Heart right ventricle (tissue), 16 donors: ENCODE measurements around the gene MGST2. TPM values are rescaled to one million over a fixed set of nuclear protein-coding genes. Genes with fewer than 3 reads are reported as not detected.

ENCODE experiments used
- ATAC-seq, 8 donors: fragments of 200-7000 bp; cut with Tn5 transposase; one replicate each; pipeline ENCODE4 v1.9.1; 2020; ENCODE audit warnings: mild to moderate bottlenecking in 8 of 8, moderate library complexity in 8 of 8, moderate number of reproducible peaks in 1 of 8
- DNase-seq, 2 donors: peaks; one replicate each; pipeline ENCODE4 v3.0.0-alpha.2; 2020
- H3K27ac ChIP-seq, 10 donors: fragments of 200-600 bp; sonication (generic) in 2 of 10; one replicate each; pipeline versions ENCODE4 v1.5.0 to v1.8.0; 2020 to 2022; ENCODE audit warnings: mild to moderate bottlenecking in 3 of 10
- H3K27me3 ChIP-seq, 7 donors: fragments of 200-600 bp; one replicate each; pipeline ENCODE4 v1.8.0; 2021 to 2022; ENCODE audit warnings: mild to moderate bottlenecking in 2 of 7
- H3K36me3 ChIP-seq, 9 donors: fragments of 200-600 bp; sonication (generic) in 1 of 9; one replicate each; pipeline versions ENCODE4 v1.5.0 to v1.8.0; 2020 to 2022; ENCODE audit warnings: mild to moderate bottlenecking in 2 of 9
- H3K4me1 ChIP-seq, 9 donors: fragments of 200-600 bp; sonication (generic) in 1 of 9; one replicate each; pipeline versions ENCODE4 v1.5.0 to v1.8.0; 2020 to 2022; ENCODE audit warnings: mild to moderate bottlenecking in 4 of 9
- H3K4me3 ChIP-seq, 10 donors: fragments of 200-600 bp; sonication (generic) in 2 of 10; one replicate each; pipeline versions ENCODE4 v1.5.0 to v1.8.0; 2020 to 2022; ENCODE audit warnings: mild to moderate bottlenecking in 7 of 10, moderate library complexity in 2 of 10
- H3K9me3 ChIP-seq, 11 donors: fragments of 200-600 bp in 10 of 11; sonication (generic) in 2 of 11; one replicate each; pipeline versions ENCODE4 v1.5.0 to v1.8.0; 2013 to 2022; ENCODE audit warnings: mild to moderate bottlenecking in 2 of 11, control low read depth in 1 of 11, moderate library complexity in 1 of 11
- WGBS, 2 donors: extraction: QIAGEN DNeasy Blood & Tissue Kit; methylation state at CpG; one replicate each; pipeline ENCODE4 v1.1.7; 2013; ENCODE audit warnings: inconsistent platforms in 1 of 2; 5-methylcytosine and 5-hydroxymethylcytosine counted together
- intact Hi-C, 10 donors: fragments of 100-400 bp; cut with DNase I; formaldehyde crosslinking; loops; one replicate each; pipeline versions ENCODE4 v1.11.1 to v1.14.2; 2022
- polyA plus RNA-seq, 2 donors: library from polyadenylated mRNA; stranded (reverse); fragments of 200-250 nt; gene quantifications; one replicate each; pipeline ENCODE4 v1.2.3, GENCODE V29; 2013
- total RNA-seq, 10 donors: library from RNA; stranded (reverse); fragmentation: NEBNext Ultra II Directional in 3 of 10; extraction: Animal tissue kit (Norgen Biotek cat#: 25700) in 3 of 10; gene quantifications; one replicate each; pipeline versions ENCODE4 v1.2.1 to v1.2.4, GENCODE V29; 2021 to 2023
- TF ChIP-seq, protein P1 (sequence below), 9 donors: fragments of 200-600 bp; sonication (generic) in 2 of 9; IDR thresholded peaks; one replicate each; pipeline versions ENCODE4 v1.5.0 to v1.8.0; 2021 to 2022; ENCODE audit warnings: antibody characterized with exemption in 9 of 9, mild to moderate bottlenecking in 5 of 9, moderate library complexity in 1 of 9
- donor health status: Arrhythmogenic right ventricular cardiomyopathy.
- donor health status: ischemic (EF 13 %, LVEDD 7.1; RV severe dilation, severe dysfunction).
- donor health status: healthy with polysubstance abuse.
- donor health status: DM: no; HTN: yes; CAD: no.
- donor health status: DM: no; HTN: no; CAD: no.
- donor health status: ischemic (EF 25% LVEDD 6.9; RV normal size, moderate dysfunction).
- donor health status: ischemic (EF 25% LVEDD 5.7; RV mildly dilated, moderate dysfunction).
- donor health status: healthy.
- donor health status: DM: yes; HTN: yes; CAD: no.
- donor health status: Ischemic cardiomyopathy.
- donor health status: ischemic (EF 35%, LVEDD 5.7; RV mildly dilated, moderate dysfunction).
- donor health status: nonischemic (EF 11% LVEDD 7.7; RV severe dilation, severe dysfunction).
- donor health status: DM: yes; HTN: yes; CAD: no.
- donor health status: PGD.
- donor health status: ischemic (EF 29% LVEDD 5.4; RV normal size, mild dysfunction).
- donor health status: nonischemic (EF 23%, LVEDD 6.1; RV moderate dilation, normal function).

The MGST2 gene
- total and polyA plus RNA-seq, 12 donors: 97.6 to 203 (median 107) TPM

DNA sequence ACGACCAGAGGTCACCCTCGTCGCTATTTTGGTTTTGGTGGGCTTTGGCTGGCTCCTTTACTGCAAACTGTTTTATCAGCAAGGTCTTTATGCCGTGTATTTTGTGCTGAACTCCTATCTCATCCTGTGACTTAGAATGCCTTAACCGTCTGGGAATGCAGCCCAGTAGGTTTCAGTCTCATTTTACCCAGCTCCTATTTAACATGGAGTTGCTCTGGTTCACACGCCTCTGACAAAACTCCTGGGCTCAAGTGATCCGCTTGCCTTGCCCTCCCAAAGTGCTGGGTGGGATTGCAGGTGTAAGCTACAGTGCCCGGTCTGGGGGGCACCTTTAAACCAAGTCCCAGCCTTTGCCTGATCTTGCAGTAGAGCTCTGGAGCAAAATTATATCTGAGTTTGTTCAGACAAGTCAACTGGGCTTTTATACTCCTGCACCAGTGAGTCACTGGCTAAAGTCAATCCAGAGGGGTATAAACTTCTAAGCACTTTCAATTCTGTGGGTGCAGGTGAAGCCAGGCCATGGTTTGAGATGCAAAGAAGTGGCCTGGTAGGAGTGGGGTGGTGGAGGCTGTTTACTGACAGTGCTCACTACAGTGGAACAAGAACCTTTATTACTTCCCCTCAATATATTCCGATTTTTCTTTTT lies 50.2 kb downstream of the MGST2 start:
- DNase-seq (no peak), ATAC-seq (peak in 2 of 8 donors; percentile 36 to 39)
- Histone ChIP-seq H3K27me3 (no peaks in the 10 kb centered on the region), H3K9me3 (no peaks in the 10 kb centered on the region), H3K4me1 (peaks cover 0 to 49% (median 25%) of the 10 kb centered on the region in 9 donors), H3K27ac (peak overlapping the region in 8 of 10 donors; percentile 16 to 67 (median 56)), H3K36me3 (peaks cover 0 to 49% (median 8%) of the 10 kb centered on the region in 9 donors), H3K4me3 (no peak overlapping the region)
- TF ChIP-seq, protein P1, sequence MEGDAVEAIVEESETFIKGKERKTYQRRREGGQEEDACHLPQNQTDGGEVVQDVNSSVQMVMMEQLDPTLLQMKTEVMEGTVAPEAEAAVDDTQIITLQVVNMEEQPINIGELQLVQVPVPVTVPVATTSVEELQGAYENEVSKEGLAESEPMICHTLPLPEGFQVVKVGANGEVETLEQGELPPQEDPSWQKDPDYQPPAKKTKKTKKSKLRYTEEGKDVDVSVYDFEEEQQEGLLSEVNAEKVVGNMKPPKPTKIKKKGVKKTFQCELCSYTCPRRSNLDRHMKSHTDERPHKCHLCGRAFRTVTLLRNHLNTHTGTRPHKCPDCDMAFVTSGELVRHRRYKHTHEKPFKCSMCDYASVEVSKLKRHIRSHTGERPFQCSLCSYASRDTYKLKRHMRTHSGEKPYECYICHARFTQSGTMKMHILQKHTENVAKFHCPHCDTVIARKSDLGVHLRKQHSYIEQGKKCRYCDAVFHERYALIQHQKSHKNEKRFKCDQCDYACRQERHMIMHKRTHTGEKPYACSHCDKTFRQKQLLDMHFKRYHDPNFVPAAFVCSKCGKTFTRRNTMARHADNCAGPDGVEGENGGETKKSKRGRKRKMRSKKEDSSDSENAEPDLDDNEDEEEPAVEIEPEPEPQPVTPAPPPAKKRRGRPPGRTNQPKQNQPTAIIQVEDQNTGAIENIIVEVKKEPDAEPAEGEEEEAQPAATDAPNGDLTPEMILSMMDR (IDR thresholded peaks at IDR 0.05): no peak
- intact Hi-C loops: loop anchor here in 1 of 10 donors (10.0 kb wide), 1 partner anchor 51 kb away; the partner anchor contains the start of gene MGST2
- WGBS, 2 donors: 49 to 65% methylated on average over 9 of the region's 9 CpGs

DNA sequence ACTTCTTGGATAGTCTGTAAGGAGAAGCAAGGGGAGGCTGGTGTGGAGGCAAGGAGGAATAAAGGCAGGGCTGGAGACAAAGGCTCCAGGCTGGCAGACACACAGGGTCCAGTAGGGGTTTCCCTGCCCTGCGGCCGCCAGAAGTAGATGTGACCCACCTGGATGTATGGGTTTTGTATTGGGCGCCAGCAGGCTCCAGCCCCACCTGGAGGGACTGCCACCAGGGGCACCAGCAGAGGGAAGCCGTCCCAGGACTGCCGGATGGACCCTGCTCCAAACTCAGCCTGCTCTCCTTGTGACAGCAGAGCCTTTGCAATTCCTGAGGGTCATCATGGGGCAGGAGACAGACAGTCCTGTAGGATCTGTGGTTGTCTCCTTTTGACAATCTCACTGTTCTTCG lies 52.7 kb downstream of the MGST2 start:
- H3K27me3 ChIP-seq: no peaks in the 10 kb centered on the region
- H3K4me1 ChIP-seq: peaks cover 0 to 24% (median 11%) of the 10 kb centered on the region in 9 donors
- no peaks in the 10 kb centered on the region for H3K9me3 ChIP-seq
- TF ChIP-seq, protein P1 (IDR thresholded peaks at IDR 0.05): no peak
- peaks cover 0 to 49% (median 8%) of the 10 kb centered on the region in 9 donors for H3K36me3 ChIP-seq
- DNase-seq (no peak), ATAC-seq (peak in 3 of 8 donors; percentile 10 to 13 (median 12))
- WGBS, 2 donors: 94 to 95% methylated on average over 6 of the region's 6 CpGs
- intact Hi-C loops: loop anchor here in 1 of 10 donors (10.0 kb wide), 1 partner anchor 54 kb away; the partner anchor contains the start of gene MGST2
- H3K4me3 ChIP-seq: no peak overlapping the region
- no peak overlapping the region for H3K27ac ChIP-seq

DNA sequence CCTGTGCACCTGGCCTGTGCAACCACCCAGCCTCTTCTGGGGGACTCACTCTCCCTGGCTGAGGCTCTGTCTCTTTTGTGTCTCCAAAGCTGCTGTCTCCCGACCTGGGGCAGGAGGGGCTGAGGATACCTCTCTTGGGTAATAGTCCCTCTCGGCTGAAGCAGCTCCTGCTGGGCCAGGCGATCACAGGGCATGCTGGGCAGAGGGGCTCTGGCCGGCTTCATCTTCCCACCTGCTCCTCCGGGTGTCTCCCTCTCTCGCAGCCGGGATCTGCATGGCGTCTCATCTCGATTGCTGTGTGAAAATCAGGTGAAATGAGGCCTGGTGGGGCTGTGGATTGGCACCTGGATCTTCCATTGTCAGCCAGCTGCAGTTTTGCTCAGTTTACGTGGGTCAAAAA lies 53.2 kb downstream of the MGST2 start:
- H3K36me3 ChIP-seq: peaks cover 0 to 50% (median 8%) of the 10 kb centered on the region in 9 donors
- intact Hi-C loops: loop anchor here in 1 of 10 donors (10.0 kb wide), 1 partner anchor 54 kb away; the partner anchor contains the start of gene MGST2
- 90 to 93% methylated on average over 10 of the region's 10 CpGs for WGBS, 2 donors
- H3K27me3 ChIP-seq: no peaks in the 10 kb centered on the region
- DNase-seq (no peak), ATAC-seq (peak in 1 of 8 donors; percentile 21)
- no peak overlapping the region for H3K4me3 ChIP-seq
- TF ChIP-seq, protein P1 (IDR thresholded peaks at IDR 0.05): no peak
- H3K27ac ChIP-seq: no peak overlapping the region
- H3K9me3 ChIP-seq: no peaks in the 10 kb centered on the region
- peaks cover 0 to 19% (median 11%) of the 10 kb centered on the region in 9 donors for H3K4me1 ChIP-seq

DNA sequence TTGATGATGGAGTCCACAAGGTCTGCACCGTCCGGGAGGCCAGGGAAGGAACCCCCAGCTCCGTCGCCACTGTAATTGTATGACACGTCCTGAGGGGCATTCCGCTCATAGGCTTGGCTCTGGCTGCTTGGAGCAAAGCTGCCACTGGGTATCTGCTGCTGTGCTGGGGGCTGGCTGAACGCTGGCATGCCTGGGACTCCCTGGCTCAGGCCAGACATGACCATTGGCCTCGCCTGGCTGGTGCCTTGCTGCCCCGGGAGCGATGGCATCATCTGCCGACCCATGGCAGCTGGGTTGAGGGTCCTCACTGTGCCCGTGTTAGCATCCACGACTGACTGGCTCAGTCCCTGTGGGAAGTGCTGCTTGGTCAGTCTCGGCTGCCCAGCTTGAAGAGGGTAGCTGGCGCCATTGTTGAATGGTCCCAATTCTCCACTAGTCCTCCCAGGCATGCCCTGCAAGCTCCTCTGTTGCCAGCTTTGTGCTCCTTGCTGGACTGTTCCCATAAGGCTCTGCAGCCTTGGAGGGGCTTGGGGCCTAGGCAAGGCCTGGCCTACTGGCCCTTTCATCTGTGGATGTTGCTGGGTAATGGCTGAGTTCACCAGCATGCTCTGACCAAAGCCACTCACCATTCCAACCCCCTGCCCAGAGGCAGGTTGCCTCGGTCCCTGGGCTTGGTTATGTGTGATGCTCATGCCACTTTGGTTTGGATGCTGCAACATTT lies 53.9 kb downstream of the MGST2 start:
- intact Hi-C loops: loop anchor here in 2 of 10 donors (10.0 kb wide), 2 partner anchors 55 to 605 kb away; partner anchors contain the start of gene MGST2 (in 1 of the 2)
- no peaks in the 10 kb centered on the region for H3K27me3 ChIP-seq
- ATAC-seq (peak in 4 of 8 donors; percentile 7 to 31 (median 21)), DNase-seq (no peak)
- TF ChIP-seq, protein P1 (IDR thresholded peaks at IDR 0.05): no peak
- H3K27ac ChIP-seq: no peak overlapping the region
- WGBS, 2 donors: 97% methylated on average over 16 of the region's 16 CpGs
- no peaks in the 10 kb centered on the region for H3K9me3 ChIP-seq
- H3K4me1 ChIP-seq: peaks cover 0 to 17% (median 11%) of the 10 kb centered on the region in 9 donors
- H3K36me3 ChIP-seq: peaks cover 0 to 48% (median 8%) of the 10 kb centered on the region in 9 donors
- no peak overlapping the region for H3K4me3 ChIP-seq
